Amniotic stem cell (primary cell): ENCODE results near the gene BTG2.
"Not testable (repeated sequence)": the region's sequence is repeated elsewhere in the genome, so short reads cannot be mapped to it uniquely, and the experiment has no call there.

Experiments used
- DNase-seq: peaks from one replicate; lab custom pipeline; 2025; lab: John Stamatoyannopoulos, UW

The BTG2 gene

GRCh38 chr1:203295796-203296195 lies 9.5 kb upstream of the BTG2 start:
- DNase-seq, result no peak

GRCh38 chr1:203296460-203297073 lies 8.8 kb upstream of the BTG2 start:
- DNase-seq, result no peak

- no peak for DNase-seq
Measured at GRCh38 chr1:203299169-203299568, 6.2 kb upstream of the BTG2 start.

- DNase-seq, result not testable (repeated sequence)
Measured at GRCh38 chr1:203299719-203300429, 5.4 kb upstream of the BTG2 start.

- DNase-seq, result no peak
Measured at GRCh38 chr1:203300441-203301330, 4.6 kb upstream of the BTG2 start.

- DNase-seq, result no peak
Measured at GRCh38 chr1:203301331-203301668, 4.0 kb upstream of the BTG2 start.

- no peak for DNase-seq
Measured at GRCh38 chr1:203302456-203302855, 2.9 kb upstream of the BTG2 start.

GRCh38 chr1:203302894-203303293 lies 2.4 kb upstream of the BTG2 start:
- no peak for DNase-seq

GRCh38 chr1:203304391-203304918 lies 864 bp upstream of the BTG2 start:
- no peak for DNase-seq

- no peak for DNase-seq
Measured at GRCh38 chr1:203305809-203306088, 430 bp downstream of the BTG2 start.

- DNase-seq, result no peak
Measured at GRCh38 chr1:203306089-203306964, 1.0 kb downstream of the BTG2 start.

- no peak for DNase-seq
Measured at GRCh38 chr1:203306965-203307541, 1.7 kb downstream of the BTG2 start.

GRCh38 chr1:203307641-203308126 lies 2.4 kb downstream of the BTG2 start:
- DNase-seq, result no peak

GRCh38 chr1:203308328-203308922 lies 3.1 kb downstream of the BTG2 start:
- no peak for DNase-seq

- DNase-seq, result no peak
Measured at GRCh38 chr1:203308923-203309331, 3.6 kb downstream of the BTG2 start.

GRCh38 chr1:203311368-203312301 lies 6.3 kb downstream of the BTG2 start:
- DNase-seq, result no peak

- DNase-seq, result not testable (repeated sequence)
Measured at GRCh38 chr1:203314025-203314759, 8.9 kb downstream of the BTG2 start.

- no peak for DNase-seq
Measured at GRCh38 chr1:203316626-203317093, 11.3 kb downstream of the BTG2 start.
